GM18498 (cell line): ENCODE data around the gene SMCP.
A peak's percentile ranks its signal among the peaks of the same experiment; 100 is the strongest.

Source experiments
- ATAC-seq: cut with Tn5 transposase; IDR thresholded peaks from one replicate; pipeline ENCODE4 v1.9.1; 2021; ENCODE audit warnings: mild to moderate bottlenecking, moderate library complexity; ENCODE audit not compliant: unreplicated experiment

Gene SMCP, protein sequence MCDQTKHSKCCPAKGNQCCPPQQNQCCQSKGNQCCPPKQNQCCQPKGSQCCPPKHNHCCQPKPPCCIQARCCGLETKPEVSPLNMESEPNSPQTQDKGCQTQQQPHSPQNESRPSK

GRCh38 chr1:152878042-152878441 is at the start of gene SMCP:
Gene SMCP (plus strand): TSS chr1:152878322. CDS start chr1:152884423, 6,101 bp downstream.
- ATAC-seq, result no peak

DNA sequence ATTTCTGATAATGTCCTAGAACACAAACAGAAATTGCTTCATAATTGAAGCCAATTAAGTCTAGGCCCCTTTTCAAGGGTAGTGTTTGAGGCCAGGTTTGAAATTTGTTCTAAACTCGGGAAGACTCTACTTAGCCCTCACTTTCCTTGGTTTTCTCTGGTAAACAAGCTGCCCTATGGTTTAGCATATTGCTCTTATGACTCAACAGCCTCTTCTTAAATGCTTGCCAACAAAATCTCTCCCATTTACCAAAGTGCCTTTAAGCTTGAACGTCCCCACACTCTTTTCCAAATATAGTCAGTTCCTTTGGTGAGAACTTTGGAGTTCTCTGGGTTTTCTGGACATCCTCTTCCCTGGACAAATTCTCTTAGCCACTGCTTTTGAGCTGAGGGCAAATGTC is 41.3 kb upstream of the SMCP start:
- ATAC-seq, result no peak

DNA sequence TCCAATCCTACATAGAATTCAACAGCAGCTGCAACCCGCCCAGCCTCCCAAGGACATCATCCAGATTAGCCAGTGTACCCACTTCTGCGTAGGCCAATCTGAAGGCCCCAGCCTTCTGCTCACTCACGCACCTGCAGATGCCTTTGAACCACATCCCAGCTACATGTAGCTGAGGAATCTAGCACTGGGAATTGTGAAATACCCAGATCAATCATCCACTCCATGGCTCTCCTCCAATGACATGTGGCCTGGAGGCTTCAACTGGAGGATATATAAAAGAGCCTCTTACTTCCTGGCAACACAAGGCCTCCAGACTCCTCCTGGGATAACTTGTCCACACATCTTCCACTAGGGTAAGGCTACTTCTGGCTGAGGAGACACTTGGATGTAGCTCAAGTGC is 35.6 kb upstream of the SMCP start, which contains the start of gene LCE6A:
TSS of gene LCE6A (plus strand) at position 301 of the 400 bp plus-strand sequence. CDS start 665 bp downstream, outside the sequence.
- ATAC-seq, result no peak

- ATAC-seq, result no peak
Measured at GRCh38 chr1:152855661-152856060, 22.5 kb upstream of the SMCP start.

- ATAC-seq, result no peak
Measured at GRCh38 chr1:152858062-152858461, 20.1 kb upstream of the SMCP start.

- ATAC-seq, result no peak
Measured at GRCh38 chr1:152859696-152860095, 18.4 kb upstream of the SMCP start, which contains the start of gene LCE7A. Gene LCE7A (plus strand): TSS chr1:152859996. CDS start chr1:152860698, 702 bp downstream.

GRCh38 chr1:152860129-152860528 is 18.0 kb upstream of the SMCP start:
- ATAC-seq, result no peak

DNA sequence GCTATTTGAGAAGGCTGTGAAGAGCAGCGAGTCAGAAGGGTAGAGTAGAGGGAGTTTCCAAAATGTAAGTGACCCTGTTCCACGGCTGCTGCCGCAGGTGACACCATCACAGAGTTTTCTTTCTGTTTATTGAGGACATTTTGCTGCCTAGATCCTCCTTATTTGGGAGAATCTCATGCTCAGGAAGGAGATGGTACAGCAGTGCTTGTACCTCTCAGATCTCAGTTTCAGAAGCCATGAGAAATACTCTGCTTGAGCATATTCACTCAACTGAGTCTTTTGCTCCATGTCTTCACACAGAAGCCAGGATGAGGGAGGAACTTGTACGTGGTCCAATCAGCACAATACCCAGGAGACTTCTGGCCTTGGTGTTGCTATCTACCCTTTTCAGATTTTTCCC is 16.7 kb upstream of the SMCP start:
- ATAC-seq, result no peak

- ATAC-seq, result no peak
Measured at GRCh38 chr1:152864443-152864842, 13.7 kb upstream of the SMCP start.

GRCh38 chr1:152866321-152866720 is 11.8 kb upstream of the SMCP start:
- no peak for ATAC-seq

DNA sequence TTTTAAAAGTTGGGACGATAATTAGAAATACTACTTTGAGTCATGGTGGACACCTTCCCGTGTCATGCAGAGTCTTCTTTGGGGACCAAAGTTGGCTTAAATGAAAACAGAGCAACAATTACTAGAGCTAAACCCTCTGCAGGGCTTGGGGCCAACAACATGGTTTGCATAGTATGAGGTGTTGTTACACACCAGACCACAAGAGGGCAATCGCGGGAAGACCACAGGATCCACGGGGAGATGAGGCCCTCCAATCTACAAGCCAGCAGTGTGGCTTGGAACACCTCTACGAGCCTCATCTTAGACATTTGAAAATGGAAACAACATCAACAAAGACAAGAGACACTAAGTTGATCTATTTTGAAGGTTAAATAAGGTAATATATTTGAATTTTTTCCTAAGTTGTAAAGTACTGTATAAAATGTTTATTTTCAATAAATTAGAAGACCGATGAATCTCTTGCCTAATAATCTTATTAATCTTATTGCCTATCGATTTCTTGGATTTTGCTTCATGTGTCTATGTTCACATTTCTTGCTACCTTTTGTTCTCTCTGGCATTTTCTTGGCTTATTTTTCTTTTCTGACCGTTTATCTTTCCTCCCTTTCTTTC is 8.2 kb upstream of the SMCP start:
- peak; percentile 71 for ATAC-seq

GRCh38 chr1:152870831-152871730 is 7.0 kb upstream of the SMCP start:
- ATAC-seq, result no peak

DNA sequence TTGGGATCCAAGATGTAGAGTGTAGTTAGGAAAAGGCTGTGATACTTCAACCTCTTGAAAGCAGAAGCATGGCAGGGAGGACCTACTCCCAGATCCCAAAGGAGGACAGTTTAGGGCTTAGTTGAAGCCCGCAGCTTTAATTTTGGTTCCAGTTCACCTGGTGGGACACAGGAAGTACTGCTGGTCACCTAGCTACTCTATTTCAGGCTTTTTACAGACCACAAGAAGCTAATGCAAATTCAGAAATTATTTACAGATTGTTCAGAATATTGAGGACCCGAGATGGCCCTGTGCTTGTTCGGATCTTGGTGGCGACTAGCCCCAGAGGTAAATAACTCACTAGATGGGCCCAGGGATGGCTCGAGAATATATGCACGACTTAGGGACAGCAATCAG is 6.4 kb upstream of the SMCP start:
- ATAC-seq, result no peak

DNA sequence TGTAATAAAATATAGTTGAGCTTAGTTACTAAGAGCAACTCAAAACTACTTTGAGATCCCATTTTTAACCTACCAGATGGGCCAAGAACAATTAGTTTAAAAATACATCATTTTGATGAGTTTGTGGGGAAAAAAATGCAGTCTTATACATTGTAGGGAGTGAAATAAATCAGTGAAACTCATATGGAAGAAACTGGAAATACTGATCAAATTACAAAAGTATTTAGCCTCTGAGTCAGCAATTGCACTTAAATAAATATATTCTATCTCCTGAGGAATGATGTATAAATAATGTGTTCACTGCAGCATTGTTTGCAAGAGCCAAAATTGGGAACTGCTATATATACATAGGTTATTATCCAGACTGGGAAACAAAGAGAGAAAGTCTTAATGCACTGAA is 4.6 kb upstream of the SMCP start:
- no peak for ATAC-seq

GRCh38 chr1:152876827-152877226 is 1.3 kb upstream of the SMCP start:
- ATAC-seq, result no peak

DNA sequence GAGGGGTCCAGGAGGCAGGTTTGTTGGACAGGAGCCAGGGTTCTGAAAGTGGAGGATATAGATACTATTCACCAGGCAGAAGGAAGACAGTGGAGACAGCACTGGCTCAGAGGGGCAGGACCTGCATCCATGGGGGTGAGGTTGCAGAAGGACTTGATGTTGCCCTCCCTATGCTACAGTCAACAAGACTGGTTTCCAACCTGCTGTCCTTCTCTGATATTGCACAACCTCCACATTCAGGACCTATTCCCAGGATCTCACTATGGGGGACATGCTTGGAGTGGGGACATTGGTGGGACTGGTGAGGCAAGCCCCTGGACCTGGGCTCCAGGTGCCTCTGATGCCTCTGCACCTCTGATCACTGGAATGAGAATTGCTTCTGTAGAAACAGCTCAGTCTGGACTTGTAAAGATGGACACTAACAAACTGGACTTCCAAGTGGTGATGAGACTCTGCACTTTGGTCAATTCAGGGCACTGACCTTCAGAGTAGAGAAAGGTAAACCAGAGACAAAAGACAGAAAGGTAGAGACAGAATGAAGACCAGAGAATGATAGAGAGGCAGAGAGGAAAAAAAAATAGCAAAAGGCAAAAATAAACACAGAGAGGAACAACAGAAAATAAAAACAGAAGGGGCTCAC is 1.6 kb downstream of the SMCP start:
- no peak for ATAC-seq

DNA sequence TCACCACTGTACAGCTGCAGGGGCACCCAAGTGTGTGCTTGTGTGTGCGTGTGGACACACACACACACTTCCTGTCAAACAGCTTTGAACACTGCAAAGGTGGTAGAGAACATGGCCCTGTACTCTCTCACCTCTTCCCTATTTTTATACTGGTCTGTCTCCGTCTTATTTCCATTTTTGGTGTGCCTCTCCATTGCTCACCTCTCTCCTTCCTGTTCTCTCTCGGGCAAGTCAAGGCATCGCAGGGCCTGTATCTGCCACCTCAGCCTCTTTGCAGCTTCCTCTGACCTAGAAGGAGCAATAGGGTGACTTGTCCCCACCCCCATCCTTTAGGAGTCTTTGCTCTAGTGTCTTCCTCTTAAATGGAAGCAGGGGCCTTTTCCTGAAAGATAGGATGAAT is 2.2 kb downstream of the SMCP start:
- ATAC-seq, result no peak

DNA sequence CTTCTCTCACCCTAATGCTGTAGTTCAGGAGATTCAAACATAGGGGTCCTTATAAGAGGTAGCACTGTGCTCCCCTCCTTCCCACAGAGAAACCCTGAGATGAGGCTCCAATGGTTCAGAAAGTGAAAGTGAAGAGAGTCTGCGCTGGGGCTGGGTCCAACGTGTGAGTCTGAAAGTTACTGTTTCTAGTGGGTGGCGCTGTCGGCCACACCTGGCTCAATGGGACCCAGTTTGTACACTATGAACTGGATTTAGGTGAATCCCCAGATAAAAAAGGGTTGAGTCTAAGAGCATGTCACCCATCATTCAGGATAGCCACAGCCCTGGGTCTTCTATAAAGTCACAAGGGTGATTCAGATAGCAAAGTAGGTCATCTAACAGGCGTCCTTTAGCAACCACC is 2.8 kb downstream of the SMCP start:
- peak; percentile 62 for ATAC-seq

GRCh38 chr1:152884085-152884484 is 6.0 kb downstream of the SMCP start:
- ATAC-seq, result no peak

DNA sequence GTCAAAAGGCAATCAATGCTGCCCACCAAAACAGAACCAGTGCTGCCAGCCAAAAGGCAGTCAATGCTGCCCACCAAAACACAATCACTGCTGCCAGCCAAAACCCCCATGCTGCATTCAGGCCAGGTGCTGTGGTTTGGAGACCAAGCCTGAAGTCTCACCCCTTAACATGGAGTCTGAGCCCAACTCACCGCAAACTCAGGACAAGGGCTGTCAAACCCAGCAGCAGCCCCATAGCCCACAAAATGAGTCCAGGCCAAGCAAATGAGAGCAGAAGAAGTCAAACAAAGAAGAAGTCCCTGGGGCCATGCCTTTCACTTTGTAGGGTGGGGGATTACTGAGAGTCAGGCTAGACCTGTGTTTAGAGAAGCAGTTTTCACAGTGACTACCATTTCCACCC is 6.4 kb downstream of the SMCP start:
- no peak for ATAC-seq

DNA sequence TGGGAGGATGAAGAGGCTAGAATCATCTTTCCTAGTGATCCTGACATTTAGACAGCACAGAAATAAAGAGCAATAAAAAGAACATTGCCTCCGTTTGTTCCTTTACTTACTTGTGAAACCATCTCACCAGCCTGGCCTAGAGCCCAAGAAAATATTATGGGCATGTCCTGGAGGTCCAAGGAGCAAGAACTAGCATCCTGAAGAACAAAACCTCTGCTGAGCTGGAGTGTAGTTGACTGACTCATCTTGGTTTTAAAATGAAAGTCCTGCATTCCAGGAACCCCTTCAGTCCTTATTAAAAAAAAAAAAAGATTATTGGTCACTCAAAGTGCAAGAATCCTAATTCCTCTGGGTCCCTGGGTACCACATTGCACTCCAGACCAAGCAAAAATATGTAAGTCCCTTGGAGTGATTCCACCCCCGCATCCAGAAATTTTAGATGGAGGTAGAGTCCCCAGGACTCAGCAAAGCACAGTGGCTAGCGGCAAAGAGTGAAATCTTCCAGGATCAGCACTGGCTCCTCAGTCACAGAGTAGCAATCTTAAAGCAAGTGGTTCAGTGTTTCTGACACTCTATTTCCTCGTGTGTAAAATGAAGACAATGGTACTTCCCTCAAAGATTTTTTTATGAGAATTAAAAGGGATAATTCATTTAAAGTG is 7.0 kb downstream of the SMCP start:
- ATAC-seq, result no peak
